Fibroblast of lung (primary cell): Measurements from ENCODE around the gene FRA10AC1.

Source experiments
- EZH2 ChIP-seq: IDR thresholded peaks from 2 replicates; pipeline ENCODE4 v1.5.1; 2012; ENCODE audit warnings: low read length, control low read depth, mild to moderate bottlenecking; ENCODE audit errors: missing control alignments
- TF ChIP-seq, protein P1 (sequence below), 2 donors: IDR thresholded peaks in 1 of 2; conservative IDR thresholded peaks in 1 of 2; 1 replicate in 1 of 2; 2 replicates in 1 of 2; pipeline ENCODE4 v1.5.1; 2011 to 2012; ENCODE audit warnings: low read length in 2 of 2, control low read depth in 1 of 2, inconsistent platforms in 1 of 2, low read depth in 1 of 2, mild to moderate bottlenecking in 1 of 2

DNA sequence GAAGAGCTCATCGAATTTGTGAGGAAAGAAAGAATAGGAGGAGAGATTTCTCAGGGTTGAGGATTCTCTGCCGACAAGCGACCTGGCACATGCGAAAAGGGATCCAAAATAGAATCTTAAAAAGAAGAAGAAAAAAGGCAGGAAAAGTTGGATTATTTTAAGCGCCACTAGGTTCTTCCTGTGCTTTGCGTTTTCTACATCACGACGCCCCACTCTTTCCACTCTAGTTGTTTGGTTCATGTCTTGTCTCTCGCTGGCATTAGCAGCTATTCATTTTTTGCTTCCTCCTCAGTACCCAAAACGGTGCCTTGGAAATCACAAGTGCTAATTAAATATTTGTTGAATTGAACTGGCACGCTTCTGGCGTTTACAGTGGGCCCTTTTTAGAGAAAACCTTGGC lies 674 bp upstream of the FRA10AC1 start:
- TF ChIP-seq, protein P1, sequence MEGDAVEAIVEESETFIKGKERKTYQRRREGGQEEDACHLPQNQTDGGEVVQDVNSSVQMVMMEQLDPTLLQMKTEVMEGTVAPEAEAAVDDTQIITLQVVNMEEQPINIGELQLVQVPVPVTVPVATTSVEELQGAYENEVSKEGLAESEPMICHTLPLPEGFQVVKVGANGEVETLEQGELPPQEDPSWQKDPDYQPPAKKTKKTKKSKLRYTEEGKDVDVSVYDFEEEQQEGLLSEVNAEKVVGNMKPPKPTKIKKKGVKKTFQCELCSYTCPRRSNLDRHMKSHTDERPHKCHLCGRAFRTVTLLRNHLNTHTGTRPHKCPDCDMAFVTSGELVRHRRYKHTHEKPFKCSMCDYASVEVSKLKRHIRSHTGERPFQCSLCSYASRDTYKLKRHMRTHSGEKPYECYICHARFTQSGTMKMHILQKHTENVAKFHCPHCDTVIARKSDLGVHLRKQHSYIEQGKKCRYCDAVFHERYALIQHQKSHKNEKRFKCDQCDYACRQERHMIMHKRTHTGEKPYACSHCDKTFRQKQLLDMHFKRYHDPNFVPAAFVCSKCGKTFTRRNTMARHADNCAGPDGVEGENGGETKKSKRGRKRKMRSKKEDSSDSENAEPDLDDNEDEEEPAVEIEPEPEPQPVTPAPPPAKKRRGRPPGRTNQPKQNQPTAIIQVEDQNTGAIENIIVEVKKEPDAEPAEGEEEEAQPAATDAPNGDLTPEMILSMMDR (conservative IDR thresholded peaks at IDR 0.05 in 1 of 2, IDR thresholded peaks at IDR 0.05 in 1 of 2; ENCODE audit: low read depth in 1 of 2, low read length in 2 of 2) = no peak
- TF ChIP-seq EZH2 = no peak
